ENCODE results near the gene RNASEL.

The RNASEL gene

DNA sequence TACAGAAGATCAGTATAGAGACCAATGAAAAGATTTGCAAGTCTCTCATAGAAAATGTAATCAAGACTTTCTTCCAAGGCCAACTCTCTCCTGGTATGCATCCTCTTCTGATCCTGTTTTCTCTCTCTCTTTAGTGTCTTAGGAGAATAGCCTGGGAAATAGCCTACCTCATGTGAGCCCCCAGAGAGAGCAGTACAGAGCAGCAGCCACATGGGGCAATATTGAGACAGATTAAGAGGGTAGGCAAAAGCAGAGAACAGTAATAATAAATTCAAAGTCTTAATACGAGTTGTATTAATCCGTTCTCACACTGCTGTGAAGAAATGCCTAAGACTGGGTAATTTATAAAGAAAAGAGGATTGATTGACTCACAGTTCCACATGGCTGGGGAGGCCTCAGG is 61.4 kb downstream of the RNASEL start:
- ChIA-PET CTCF (no interaction called here), POLR2A (no interaction called here)
- DNase-seq (ENCODE audit: extremely low spot score) = no peak
- TF ChIP-seq, protein P1, sequence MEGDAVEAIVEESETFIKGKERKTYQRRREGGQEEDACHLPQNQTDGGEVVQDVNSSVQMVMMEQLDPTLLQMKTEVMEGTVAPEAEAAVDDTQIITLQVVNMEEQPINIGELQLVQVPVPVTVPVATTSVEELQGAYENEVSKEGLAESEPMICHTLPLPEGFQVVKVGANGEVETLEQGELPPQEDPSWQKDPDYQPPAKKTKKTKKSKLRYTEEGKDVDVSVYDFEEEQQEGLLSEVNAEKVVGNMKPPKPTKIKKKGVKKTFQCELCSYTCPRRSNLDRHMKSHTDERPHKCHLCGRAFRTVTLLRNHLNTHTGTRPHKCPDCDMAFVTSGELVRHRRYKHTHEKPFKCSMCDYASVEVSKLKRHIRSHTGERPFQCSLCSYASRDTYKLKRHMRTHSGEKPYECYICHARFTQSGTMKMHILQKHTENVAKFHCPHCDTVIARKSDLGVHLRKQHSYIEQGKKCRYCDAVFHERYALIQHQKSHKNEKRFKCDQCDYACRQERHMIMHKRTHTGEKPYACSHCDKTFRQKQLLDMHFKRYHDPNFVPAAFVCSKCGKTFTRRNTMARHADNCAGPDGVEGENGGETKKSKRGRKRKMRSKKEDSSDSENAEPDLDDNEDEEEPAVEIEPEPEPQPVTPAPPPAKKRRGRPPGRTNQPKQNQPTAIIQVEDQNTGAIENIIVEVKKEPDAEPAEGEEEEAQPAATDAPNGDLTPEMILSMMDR (IDR thresholded peaks at IDR 0.05; ENCODE audit: control extremely low read depth, extremely low read depth, low read depth, missing control alignments) = no peak

DNA sequence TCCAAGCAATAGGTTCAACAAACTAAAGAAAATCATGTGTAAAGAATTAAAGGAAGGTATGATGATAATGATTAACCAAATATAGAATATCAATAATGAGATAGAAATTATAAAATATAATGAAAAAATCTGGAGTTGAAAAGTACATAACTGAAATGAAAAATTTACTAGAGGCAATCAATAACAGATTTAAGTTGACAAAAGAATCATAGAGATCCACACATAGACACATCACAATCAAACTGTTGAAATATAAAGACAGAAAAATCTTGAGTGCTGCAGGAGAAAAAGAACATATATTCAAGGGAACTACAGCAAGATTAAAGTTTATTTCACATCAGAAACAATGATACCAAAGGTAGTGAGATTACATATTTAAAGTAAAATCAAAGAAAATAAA is 63.7 kb downstream of the RNASEL start:
- CTCF ChIA-PET = no interaction called here
- DNase-seq (ENCODE audit: extremely low spot score) = no peak
- TF ChIP-seq, protein P1 (IDR thresholded peaks at IDR 0.05; ENCODE audit: control extremely low read depth, extremely low read depth, low read depth, missing control alignments) = no peak
- POLR2A ChIA-PET = no interaction called here

Data from GM10248 (cell line).